ENCODE data around the gene MTMR12. TPM values are rescaled to one million over a fixed set of nuclear protein-coding genes. Genes with fewer than 3 reads are reported as not detected.

The MTMR12 gene
- total RNA-seq, 2 experiments from 2014 or later = 28.6 to 29.6 TPM

DNA sequence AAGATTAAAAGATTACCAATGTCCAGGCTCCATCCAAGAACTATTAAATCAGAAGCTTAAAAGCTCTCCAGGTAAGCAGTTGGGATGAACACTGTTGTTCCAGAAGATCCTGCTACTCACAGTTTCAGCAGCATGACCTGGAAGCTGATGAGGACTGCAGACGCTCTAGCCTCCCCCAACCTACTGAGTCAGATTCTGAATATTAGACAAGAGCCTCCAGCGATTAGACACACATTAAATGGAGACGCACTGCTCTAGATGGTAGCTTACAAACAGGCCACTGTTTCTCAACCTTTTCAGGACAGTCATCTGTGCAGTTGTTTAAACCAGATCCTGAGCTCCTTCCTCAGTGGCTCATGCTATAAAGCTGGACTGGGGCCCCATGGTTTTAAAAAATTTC is 54.3 kb downstream of the MTMR12 start:
- Mint-ChIP-seq H3K27me3 (no peaks in the 10 kb centered on the region), H3K27ac (no peak overlapping the region), H3K4me1 (peaks cover 16% of the 10 kb centered on the region), H3K9me3 (no peaks in the 10 kb centered on the region), H3K4me3 (no peak overlapping the region), H3K36me3 (ENCODE audit: low read depth) (peaks cover 68% of the 10 kb centered on the region)
- DNase-seq = no peak
- ChIA-PET POLR2A (interaction anchor here (0.7 kb wide), 1 partner anchor 93 kb away, joined by 3 read pairs; no protein-coding TSS in a partner anchor), CTCF (interaction anchor here (1.1 kb wide), 1 partner anchor 17 kb away, joined by 3 read pairs; no protein-coding TSS in a partner anchor)

DNA sequence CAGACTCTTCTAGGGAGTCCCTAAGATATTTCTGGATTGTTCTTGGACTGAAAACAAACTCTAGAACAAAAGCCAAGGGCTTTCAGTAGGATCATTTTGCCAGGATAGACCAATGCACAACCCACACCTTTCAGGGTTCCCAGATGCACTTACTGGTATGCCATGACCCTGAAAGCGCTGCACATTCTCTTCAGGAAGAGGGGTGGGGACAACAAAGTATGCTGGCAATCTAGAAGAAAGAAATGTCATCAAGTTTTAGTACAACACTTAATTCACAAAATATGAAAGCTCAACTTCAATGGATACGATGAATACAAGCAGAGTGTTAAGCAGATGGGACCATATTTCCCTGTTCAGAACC is 57.2 kb downstream of the MTMR12 start:
- POLR2A ChIA-PET = no interaction called here
- Mint-ChIP-seq H3K36me3 (ENCODE audit: low read depth) (peaks cover 50% of the 10 kb centered on the region), H3K4me1 (peaks cover 6% of the 10 kb centered on the region), H3K9me3 (no peaks in the 10 kb centered on the region), H3K27me3 (no peaks in the 10 kb centered on the region), H3K27ac (no peak overlapping the region), H3K4me3 (no peak overlapping the region)
- CTCF ChIA-PET = interaction anchor here (1.7 kb wide), 1 partner anchor 23 kb away, joined by 4 read pairs; no protein-coding TSS in a partner anchor
- DNase-seq = no peak

DNA sequence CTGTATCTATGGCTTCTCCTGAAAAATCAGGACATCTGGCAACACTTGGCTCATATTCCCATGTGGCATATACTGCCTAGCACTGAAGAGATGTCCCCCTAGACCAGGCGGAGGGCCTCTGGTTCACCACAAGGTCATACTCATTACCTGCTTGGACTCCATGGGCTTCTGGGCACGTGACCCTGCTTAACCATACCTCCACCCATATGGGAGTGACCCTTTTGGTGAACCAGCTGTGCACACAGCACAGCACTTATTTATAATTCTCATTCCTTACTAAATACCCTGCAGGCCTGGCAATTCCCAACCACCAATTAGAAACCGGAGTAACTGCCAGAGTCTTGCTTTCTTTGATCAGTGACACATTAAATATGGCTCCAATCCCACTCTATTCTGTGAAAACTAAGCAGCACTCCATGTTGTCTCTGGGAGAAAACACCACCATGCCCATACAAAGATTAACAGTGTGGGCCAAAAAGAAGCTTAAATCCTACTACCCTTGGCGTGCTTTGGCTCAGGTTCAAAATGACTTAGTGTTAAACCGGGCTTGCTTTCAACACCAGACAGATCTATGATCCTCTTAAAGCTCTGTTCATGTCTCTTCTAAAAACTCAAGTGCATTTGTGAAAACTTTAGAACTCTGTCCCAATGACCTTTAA is 57.7 kb downstream of the MTMR12 start:
- Mint-ChIP-seq H3K4me3 (no peak overlapping the region), H3K36me3 (ENCODE audit: low read depth) (peaks cover 47% of the 10 kb centered on the region), H3K27ac (no peak overlapping the region), H3K9me3 (no peaks in the 10 kb centered on the region), H3K4me1 (peaks cover 1% of the 10 kb centered on the region), H3K27me3 (no peaks in the 10 kb centered on the region)
- CTCF ChIA-PET = interaction anchor here (1.7 kb wide), 1 partner anchor 22 kb away, joined by 4 read pairs; no protein-coding TSS in a partner anchor
- POLR2A ChIA-PET = no interaction called here
- no peak for DNase-seq

DNA sequence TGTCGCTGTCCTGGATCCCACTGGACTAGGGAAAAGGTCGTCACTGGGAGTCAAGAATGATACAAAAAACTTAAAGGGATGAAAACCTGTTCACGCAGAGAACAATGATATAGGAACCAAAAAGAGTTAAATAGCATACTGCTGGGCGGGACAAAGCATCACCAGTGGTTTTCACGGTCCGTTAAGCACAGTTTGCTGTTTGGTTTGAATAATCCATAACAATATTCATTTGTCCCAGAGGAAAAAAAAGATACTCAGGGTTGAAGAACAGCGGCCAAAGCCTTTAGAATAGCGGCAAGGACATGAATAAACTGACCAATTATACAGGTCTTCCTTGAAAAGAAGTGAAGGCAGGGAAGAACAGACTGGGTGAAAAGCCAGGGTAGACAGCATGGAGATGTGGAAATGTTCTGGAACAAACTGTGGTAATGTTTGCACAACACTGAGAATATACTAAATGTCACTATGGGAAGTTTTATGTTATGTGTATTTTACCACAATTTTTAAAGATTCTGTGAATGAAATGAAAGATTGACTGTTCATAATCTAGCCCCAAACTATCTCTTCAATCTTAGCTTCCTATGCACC is 60.8 kb downstream of the MTMR12 start:
- DNase-seq = no peak
- H3K4me1 Mint-ChIP-seq = no peaks in the 10 kb centered on the region
- H3K4me3 Mint-ChIP-seq = no peak overlapping the region
- no peaks in the 10 kb centered on the region for H3K9me3 Mint-ChIP-seq
- peaks cover 55% of the 10 kb centered on the region for H3K36me3 Mint-ChIP-seq (ENCODE audit: low read depth)
- CTCF ChIA-PET = no interaction called here
- POLR2A ChIA-PET = no interaction called here
- no peaks in the 10 kb centered on the region for H3K27me3 Mint-ChIP-seq
- no peak overlapping the region for H3K27ac Mint-ChIP-seq

DNA sequence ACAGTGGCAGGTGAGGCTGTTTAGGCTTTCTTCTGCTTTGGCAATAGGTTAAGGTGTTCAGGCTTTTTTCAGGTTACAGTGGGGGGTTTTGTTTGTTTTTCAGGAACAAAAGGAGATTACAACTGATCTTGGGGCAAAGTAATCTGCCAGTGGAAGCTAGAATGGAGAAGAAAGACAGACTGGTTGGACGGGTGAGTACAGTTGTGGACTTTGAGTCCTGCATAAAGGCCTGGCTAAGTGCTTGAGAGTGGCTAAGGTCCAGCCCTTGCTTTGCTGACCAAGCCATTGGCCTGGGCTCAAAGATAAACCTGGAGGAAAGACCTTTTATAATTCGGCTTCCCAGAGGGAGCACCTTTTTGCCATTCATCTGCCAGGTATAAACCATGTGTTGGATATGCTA is 63.1 kb downstream of the MTMR12 start:
- no peaks in the 10 kb centered on the region for H3K27me3 Mint-ChIP-seq
- H3K27ac Mint-ChIP-seq = no peak overlapping the region
- ChIA-PET POLR2A (no interaction called here), CTCF (interaction anchor here (1.0 kb wide), 1 partner anchor 17 kb away, joined by 3 read pairs; no protein-coding TSS in a partner anchor)
- H3K9me3 Mint-ChIP-seq = no peaks in the 10 kb centered on the region
- DNase-seq = no peak
- H3K4me3 Mint-ChIP-seq = no peak overlapping the region
- H3K4me1 Mint-ChIP-seq = no peaks in the 10 kb centered on the region
- peaks cover 51% of the 10 kb centered on the region for H3K36me3 Mint-ChIP-seq (ENCODE audit: low read depth)

DNA sequence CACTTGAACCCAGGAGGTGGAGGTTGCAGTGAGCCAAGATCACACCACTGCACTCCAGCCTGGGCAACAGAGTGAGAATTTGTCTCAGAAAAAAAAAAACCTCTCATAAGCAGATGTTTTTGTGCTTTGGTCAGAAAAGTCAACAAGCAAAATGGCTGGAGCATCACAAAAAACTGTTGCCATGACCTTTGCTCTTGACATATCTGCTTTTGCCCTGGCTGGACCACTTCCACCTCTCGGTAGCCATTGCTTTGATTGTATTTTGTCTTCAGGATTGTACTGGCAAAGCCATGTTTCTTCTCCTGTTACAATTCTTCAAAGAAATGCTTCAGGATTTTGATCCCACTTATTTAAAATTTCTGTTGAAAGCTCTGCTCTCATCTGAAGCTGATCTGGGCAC is 67.0 kb downstream of the MTMR12 start:
- CTCF ChIA-PET = interaction anchor here (0.9 kb wide), 1 partner anchor 84 kb away, joined by 4 read pairs; no protein-coding TSS in a partner anchor
- POLR2A ChIA-PET = no interaction called here
- H3K9me3 Mint-ChIP-seq = no peaks in the 10 kb centered on the region
- no peaks in the 10 kb centered on the region for H3K27me3 Mint-ChIP-seq
- H3K4me3 Mint-ChIP-seq = no peak overlapping the region
- peaks cover 68% of the 10 kb centered on the region for H3K36me3 Mint-ChIP-seq (ENCODE audit: low read depth)
- no peaks in the 10 kb centered on the region for H3K4me1 Mint-ChIP-seq
- H3K27ac Mint-ChIP-seq = no peak overlapping the region
- DNase-seq = no peak

DNA sequence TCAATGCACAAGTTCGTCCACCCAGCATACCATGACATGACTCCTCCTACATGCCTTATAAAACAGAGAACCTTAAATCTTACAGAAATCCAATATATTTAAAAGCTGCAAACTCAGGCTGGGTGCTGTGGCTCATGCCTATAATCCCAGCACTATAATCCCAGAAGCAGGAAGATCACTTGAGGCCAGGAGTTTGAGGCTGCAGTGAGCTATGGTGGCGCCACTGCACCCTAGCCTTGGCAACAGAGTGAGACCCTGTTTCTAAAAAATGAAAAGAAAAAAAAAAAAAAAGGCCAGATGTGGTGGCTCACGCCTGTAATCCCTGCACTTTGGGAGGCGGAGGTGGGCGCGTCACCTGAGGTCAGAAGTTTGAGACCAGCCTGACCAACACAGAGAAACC is 68.7 kb downstream of the MTMR12 start:
- Mint-ChIP-seq H3K36me3 (ENCODE audit: low read depth) (peaks cover 68% of the 10 kb centered on the region), H3K4me1 (no peaks in the 10 kb centered on the region), H3K27me3 (no peaks in the 10 kb centered on the region), H3K27ac (no peak overlapping the region), H3K4me3 (no peak overlapping the region), H3K9me3 (no peaks in the 10 kb centered on the region)
- CTCF ChIA-PET = interaction anchor here (0.5 to 4.4 kb wide), 4 partner anchors 11 to 247 kb away, joined by 3 to 30 read pairs (median 4); no protein-coding TSS in a partner anchor
- DNase-seq = no peak
- POLR2A ChIA-PET = no interaction called here

DNA sequence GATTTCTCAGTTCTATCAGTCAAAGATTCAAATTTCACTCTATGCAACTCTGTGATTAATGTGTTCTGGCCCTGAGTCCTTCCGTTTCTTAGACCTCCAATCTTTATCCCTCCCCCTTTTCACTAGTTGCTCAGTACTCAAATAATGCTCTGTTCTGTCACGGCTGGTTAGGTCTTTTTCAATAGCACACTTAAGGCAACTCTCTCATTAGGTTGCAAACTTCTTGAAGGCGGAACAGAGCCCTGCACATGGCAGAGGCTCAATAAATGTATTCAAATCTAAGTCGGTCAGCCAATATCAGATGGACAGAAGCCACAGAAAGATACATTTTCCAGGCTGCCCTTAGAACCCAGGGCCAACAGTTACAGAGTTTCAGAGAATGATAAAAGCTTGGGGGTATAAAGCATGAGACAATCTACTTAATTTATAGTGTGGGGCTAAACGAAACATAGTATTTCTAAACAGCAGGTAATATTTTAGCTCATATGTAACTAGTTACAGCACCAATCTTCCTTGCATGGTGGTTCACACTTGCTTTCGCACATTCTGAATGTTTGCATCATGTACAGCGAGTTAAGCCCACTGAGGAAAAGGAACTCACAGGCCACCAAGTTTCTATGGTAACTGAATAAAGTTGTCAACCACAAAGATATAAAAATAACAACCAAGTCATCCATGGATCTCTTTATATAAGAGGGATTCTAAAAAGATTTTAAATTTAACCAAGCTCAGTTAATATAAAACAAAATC is 71.5 kb downstream of the MTMR12 start:
- H3K4me1 Mint-ChIP-seq = no peaks in the 10 kb centered on the region
- H3K27ac Mint-ChIP-seq = no peak overlapping the region
- DNase-seq = no peak
- H3K4me3 Mint-ChIP-seq = no peak overlapping the region
- H3K27me3 Mint-ChIP-seq = no peaks in the 10 kb centered on the region
- POLR2A ChIA-PET = interaction anchor here (0.6 kb wide), 1 partner anchor 21 kb away, joined by 3 read pairs; no protein-coding TSS in a partner anchor
- peaks cover 50% of the 10 kb centered on the region for H3K36me3 Mint-ChIP-seq (ENCODE audit: low read depth)
- CTCF ChIA-PET = interaction anchor here (1.3 to 4.4 kb wide), 2 partner anchors 8 to 88 kb away, joined by 6 to 30 read pairs; no protein-coding TSS in a partner anchor
- no peaks in the 10 kb centered on the region for H3K9me3 Mint-ChIP-seq

DNA sequence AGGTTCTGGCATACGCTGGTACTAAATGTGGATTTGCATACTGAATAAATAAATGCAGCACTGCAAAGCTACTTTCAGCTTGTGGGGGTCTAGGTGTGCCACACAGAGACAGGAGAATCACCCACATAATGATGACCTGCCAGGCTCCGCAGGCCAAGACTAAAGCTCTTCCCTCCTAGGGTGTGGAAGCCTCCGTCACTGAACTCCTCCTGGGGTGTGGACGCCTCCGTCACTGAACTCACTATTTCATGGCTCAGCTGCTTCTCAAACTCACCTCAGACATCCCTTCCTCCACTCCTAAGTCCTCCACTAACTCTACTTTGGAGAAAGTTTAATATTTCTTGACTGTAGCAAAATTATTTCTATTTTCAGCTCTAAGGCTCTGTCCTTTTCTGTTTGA is 73.4 kb downstream of the MTMR12 start:
- no peaks in the 10 kb centered on the region for H3K4me1 Mint-ChIP-seq
- ChIA-PET CTCF (no interaction called here), POLR2A (no interaction called here)
- H3K36me3 Mint-ChIP-seq (ENCODE audit: low read depth) = peaks cover 52% of the 10 kb centered on the region
- no peaks in the 10 kb centered on the region for H3K27me3 Mint-ChIP-seq
- no peak overlapping the region for H3K4me3 Mint-ChIP-seq
- H3K27ac Mint-ChIP-seq = no peak overlapping the region
- no peaks in the 10 kb centered on the region for H3K9me3 Mint-ChIP-seq
- DNase-seq = no peak

DNA sequence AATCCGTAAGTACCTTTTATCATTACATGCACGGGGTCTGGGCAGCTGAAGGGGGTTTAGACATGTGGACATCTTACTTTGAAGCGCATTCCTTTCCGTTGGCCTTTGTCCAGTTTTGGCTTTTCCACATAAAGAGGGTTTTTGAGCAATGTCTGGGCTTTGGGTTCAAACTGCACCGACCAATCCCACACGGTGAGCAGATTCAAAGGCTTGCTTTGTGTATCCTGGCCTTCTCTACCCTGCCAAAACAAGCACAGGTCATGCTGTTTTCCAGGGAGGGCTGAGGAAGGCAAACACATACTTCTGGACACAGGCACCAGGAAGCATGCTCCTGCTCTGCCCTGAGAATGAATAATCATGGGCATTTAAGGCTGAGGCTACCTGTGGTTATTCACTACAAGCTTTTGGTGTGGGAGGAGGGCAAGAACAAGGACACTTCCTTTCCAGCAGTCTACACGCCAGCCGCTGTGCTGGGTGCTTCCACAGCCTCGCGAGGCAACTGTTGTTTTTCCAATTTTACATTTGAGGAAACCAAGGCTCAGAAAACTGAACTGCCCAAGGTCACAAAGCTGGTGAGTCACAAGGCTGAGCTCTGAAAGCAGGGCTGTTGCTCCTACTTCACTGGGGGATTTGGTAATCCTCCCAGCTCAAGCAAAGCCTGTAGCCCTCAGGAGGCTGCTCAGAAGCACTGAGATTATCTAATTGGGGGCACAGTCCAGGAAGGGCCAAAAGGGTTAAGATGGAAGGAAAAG is 78.9 kb downstream of the MTMR12 start:
- ChIA-PET CTCF (interaction anchor here (1.1 to 6.2 kb wide), 5 partner anchors 9 to 95 kb away, joined by 3 to 173 read pairs (median 8); no protein-coding TSS in a partner anchor), POLR2A (interaction anchor here (1.6 to 4.0 kb wide), 2 partner anchors 59 to 60 kb away, joined by 4 to 20 read pairs; partner anchors contain the start of gene GOLPH3)
- H3K4me3 Mint-ChIP-seq = no peak overlapping the region
- H3K27me3 Mint-ChIP-seq = no peaks in the 10 kb centered on the region
- H3K4me1 Mint-ChIP-seq = peaks cover 8% of the 10 kb centered on the region
- H3K36me3 Mint-ChIP-seq (ENCODE audit: low read depth) = peaks cover 42% of the 10 kb centered on the region
- H3K9me3 Mint-ChIP-seq = no peaks in the 10 kb centered on the region
- H3K27ac Mint-ChIP-seq = no peak overlapping the region
- DNase-seq = no peak

DNA sequence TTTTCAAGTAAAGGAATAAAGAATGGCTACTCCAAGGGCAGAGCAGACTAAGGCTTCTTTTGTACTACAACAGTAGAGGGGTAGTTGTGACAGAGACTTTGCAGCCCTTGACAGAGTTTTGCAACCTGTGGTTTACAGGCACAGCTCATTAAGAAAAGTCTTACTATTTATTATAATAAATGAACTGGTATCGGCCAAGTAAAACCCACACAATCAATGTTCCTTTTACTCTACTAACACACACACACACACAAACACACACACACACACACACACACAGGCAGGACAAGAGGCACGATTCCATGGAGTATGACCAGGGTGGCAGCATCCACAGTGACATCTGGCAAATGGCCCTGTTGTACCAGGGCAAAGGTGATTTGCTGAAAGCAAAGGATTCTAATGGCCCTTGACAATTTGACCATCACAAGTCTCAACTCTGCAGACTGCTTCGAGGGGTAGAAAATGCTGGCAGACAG is 79.5 kb downstream of the MTMR12 start:
- Mint-ChIP-seq H3K4me3 (no peak overlapping the region), H3K36me3 (ENCODE audit: low read depth) (peaks cover 43% of the 10 kb centered on the region), H3K4me1 (peaks cover 8% of the 10 kb centered on the region)

More for the DNA sequence above, 79.5 kb downstream of the MTMR12 start:
- no peaks in the 10 kb centered on the region for H3K27me3 Mint-ChIP-seq
- H3K27ac Mint-ChIP-seq = no peak overlapping the region
- H3K9me3 Mint-ChIP-seq = no peaks in the 10 kb centered on the region
- CTCF ChIA-PET = interaction anchor here (0.9 to 6.2 kb wide), 18 partner anchors 9 to 364 kb away, joined by 3 to 173 read pairs (median 8); no protein-coding TSS in a partner anchor
- DNase-seq = no peak
- POLR2A ChIA-PET = interaction anchor here (0.5 to 4.0 kb wide), 4 partner anchors 60 to 97 kb away, joined by 3 to 20 read pairs (median 9); partner anchors contain the start of genes GOLPH3 and MTMR12

All from activated CD4-positive, alpha-beta memory T cell treated with anti-CD3 and anti-CD28 coated beads, Interleukin-2, amount 10 ng/mL, durations not matched to agents 7 days and 5 days (primary cell).